Natural killer cell (primary cell): Measurements from ENCODE around the gene XPOT. TPM values are rescaled to one million over a fixed set of nuclear protein-coding genes. Genes with fewer than 3 reads are reported as not detected.

Source experiments
- ATAC-seq, 3 donors: fragments of 150-1000 bp in 2 of 3; fragments of 200-7000 bp in 1 of 3; cut with Tn5 transposase; 1 replicate in 1 of 3; 2 replicates in 2 of 3; pipeline ENCODE4 v1.10.0; 2021; ENCODE audit warnings: mild to moderate bottlenecking in 2 of 3, moderate library complexity in 2 of 3
- DNase-seq, 2 donors: peaks; one replicate each; pipeline versions ENCODE4 v3.0.0 to v3.0.0-alpha.2; 2013 to 2021; ENCODE audit warnings: mixed read lengths in 1 of 2
- H3K27ac ChIP-seq: one replicate; pipeline ENCODE4 v1.5.1; 2013; ENCODE audit warnings: mild to moderate bottlenecking, low read length
- H3K27me3 ChIP-seq: one replicate; pipeline ENCODE4 v1.6.1; 2013; ENCODE audit warnings: low read length; ENCODE audit not compliant: control insufficient read depth, insufficient read depth
- H3K36me3 ChIP-seq: one replicate; pipeline ENCODE4 v1.6.1; 2013; ENCODE audit warnings: low read length; ENCODE audit not compliant: control insufficient read depth, insufficient read depth
- H3K4me1 ChIP-seq: one replicate; pipeline ENCODE4 v1.6.1; 2013; ENCODE audit warnings: low read length; ENCODE audit not compliant: control insufficient read depth, insufficient read depth
- H3K4me3 ChIP-seq: one replicate; pipeline ENCODE4 v1.5.1; 2013; ENCODE audit warnings: low read length
- H3K9me3 ChIP-seq: one replicate; pipeline ENCODE4 v1.6.1; 2013; ENCODE audit warnings: low read length; ENCODE audit not compliant: control insufficient read depth, insufficient read depth
- H3K27ac Mint-ChIP-seq, 2 donors: one replicate each; pipeline ENCODE4 v1.8.0; 2022; ENCODE audit warnings: mild to moderate bottlenecking in 2 of 2, mixed read lengths in 2 of 2, moderate library complexity in 1 of 2
- H3K27me3 Mint-ChIP-seq, 2 donors: one replicate each; pipeline ENCODE4 v1.8.0; 2022; ENCODE audit warnings: low read depth in 2 of 2, mixed read lengths in 2 of 2
- H3K36me3 Mint-ChIP-seq: one replicate; pipeline ENCODE4 v1.8.0; 2022; ENCODE audit warnings: mixed read lengths
- H3K4me1 Mint-ChIP-seq, 2 donors: one replicate each; pipeline ENCODE4 v1.8.0; 2022; ENCODE audit warnings: mixed read lengths in 2 of 2
- H3K4me3 Mint-ChIP-seq: one replicate; pipeline ENCODE4 v1.8.0; 2022; ENCODE audit warnings: mild to moderate bottlenecking, moderate library complexity, mixed read lengths
- H3K9me3 Mint-ChIP-seq, 2 donors: one replicate each; pipeline ENCODE4 v1.8.0; 2022; ENCODE audit warnings: mixed read lengths in 2 of 2
- CTCF ChIP-seq: fragments of 200-600 bp; IDR thresholded peaks from one replicate; pipeline ENCODE4 v1.8.0; 2022; ENCODE audit warnings: antibody characterized with exemption
- WGBS: methylation state at CpG from one replicate; pipeline ENCODE4 v1.1.7; 2013; ENCODE audit warnings: missing lambda C conversion rate; ENCODE audit not compliant: insufficient coverage; 5-methylcytosine and 5-hydroxymethylcytosine counted together
- intact Hi-C: fragments of 100-400 bp; cut with micrococcal nuclease; formaldehyde crosslinking; loops from one replicate; pipeline ENCODE4 v1.14.2; 2022
- total RNA-seq, 4 donors: library from RNA; stranded (reverse); fragments of 120-200 nt in 1 of 4; gene quantifications; one replicate each; pipeline versions ENCODE4 v1.2.3 to v1.2.4, GENCODE V29; 2013 to 2022

The XPOT gene
- total RNA-seq, 3 donors from 2014 or later (not counting 1 experiment from before 2014, with no cell fraction given): 39.8 to 51.5 (median 45.0) TPM

GRCh38 chr12:64480148-64480547, 76.0 kb downstream of the XPOT start:
- peaks cover 16 to 23% of the 10 kb centered on the region in 2 donors for H3K4me1 Mint-ChIP-seq
- Histone ChIP-seq H3K36me3 (peaks cover 70% of the 10 kb centered on the region), H3K4me1 (no peaks in the 10 kb centered on the region), H3K9me3 (no peaks in the 10 kb centered on the region), H3K4me3 (no peak overlapping the region), H3K27me3 (no peaks in the 10 kb centered on the region), H3K27ac (no peak overlapping the region)
- TF ChIP-seq CTCF: no peak
- peaks cover 22% of the 10 kb centered on the region for H3K36me3 Mint-ChIP-seq
- WGBS: no CpG with 5 or more reads among the region's 1 CpG
- ATAC-seq (no peak), DNase-seq (no peak)
- H3K27ac Mint-ChIP-seq: peak overlapping the region in 1 of 2 donors; percentile 6
- intact Hi-C loops: no loop called here
- H3K9me3 Mint-ChIP-seq: no peaks in the 10 kb centered on the region
- no peak overlapping the region for H3K4me3 Mint-ChIP-seq
- H3K27me3 Mint-ChIP-seq: no peaks in the 10 kb centered on the region

- WGBS: 100% methylated on average over 1 of the region's 3 CpGs
- no peaks in the 10 kb centered on the region for H3K4me1 ChIP-seq
- Mint-ChIP-seq H3K27me3 (no peaks in the 10 kb centered on the region), H3K27ac (no peak overlapping the region), H3K9me3 (no peaks in the 10 kb centered on the region), H3K4me3 (no peak overlapping the region), H3K36me3 (no peaks in the 10 kb centered on the region), H3K4me1 (no peaks in the 10 kb centered on the region)
- ATAC-seq (no peak), DNase-seq (no peak)
- H3K9me3 ChIP-seq: no peaks in the 10 kb centered on the region
- intact Hi-C loops: no loop called here
- H3K36me3 ChIP-seq: peaks cover 80% of the 10 kb centered on the region
- no peak for TF ChIP-seq CTCF
- H3K4me3 ChIP-seq: no peak overlapping the region
- no peak overlapping the region for H3K27ac ChIP-seq
- no peaks in the 10 kb centered on the region for H3K27me3 ChIP-seq
Observed at GRCh38 chr12:64486657-64487056, 82.5 kb downstream of the XPOT start.

GRCh38 chr12:64491718-64492117, 87.5 kb downstream of the XPOT start:
- peaks cover 64% of the 10 kb centered on the region for H3K36me3 ChIP-seq
- no peak for TF ChIP-seq CTCF

GRCh38 chr12:64493513-64493912, 89.3 kb downstream of the XPOT start:
- peaks cover 7 to 10% of the 10 kb centered on the region in 2 donors for H3K4me1 Mint-ChIP-seq
- 100% methylated on average over 3 of the region's 3 CpGs for whole genome bisulfite sequencing
- Histone ChIP-seq H3K4me3 (no peak overlapping the region), H3K4me1 (no peaks in the 10 kb centered on the region), H3K36me3 (peaks cover 62% of the 10 kb centered on the region), H3K27me3 (no peaks in the 10 kb centered on the region), H3K9me3 (no peaks in the 10 kb centered on the region), H3K27ac (no peak overlapping the region)
- TF ChIP-seq CTCF: no peak
- no peaks in the 10 kb centered on the region for H3K27me3 Mint-ChIP-seq
- DNase-seq (no peak), ATAC-seq (no peak)
- H3K9me3 Mint-ChIP-seq: no peaks in the 10 kb centered on the region
- no peaks in the 10 kb centered on the region for H3K36me3 Mint-ChIP-seq
- intact Hi-C loops: no loop called here
- no peak overlapping the region for H3K27ac Mint-ChIP-seq
- no peak overlapping the region for H3K4me3 Mint-ChIP-seq

More at GRCh38 chr12:64491718-64492117, 87.5 kb downstream of the XPOT start:
- no peak overlapping the region for H3K4me3 ChIP-seq
- ATAC-seq (no peak), DNase-seq (no peak)
- no peaks in the 10 kb centered on the region for H3K9me3 Mint-ChIP-seq
- WGBS: 82% methylated on average over 1 of the region's 1 CpG
- H3K4me1 ChIP-seq: no peaks in the 10 kb centered on the region
- intact Hi-C loops: no loop called here
- H3K27ac ChIP-seq: no peak overlapping the region
- no peaks in the 10 kb centered on the region for H3K36me3 Mint-ChIP-seq
- peak overlapping the region in 1 of 2 donors; percentile 29 for H3K27ac Mint-ChIP-seq
- no peaks in the 10 kb centered on the region for H3K27me3 ChIP-seq
- H3K9me3 ChIP-seq: no peaks in the 10 kb centered on the region
- H3K4me1 Mint-ChIP-seq: peaks cover 7 to 10% of the 10 kb centered on the region in 2 donors
- no peak overlapping the region for H3K4me3 Mint-ChIP-seq
- no peaks in the 10 kb centered on the region for H3K27me3 Mint-ChIP-seq
